Endothelial cell of umbilical vein (primary cell): ENCODE data around the gene UBTD2. TPM values are rescaled to one million over a fixed set of nuclear protein-coding genes. Genes with fewer than 3 reads are reported as not detected.

ENCODE experiments used
- BruUV-seq: library from RNA; stranded (reverse); fragments of 400-500 nt; replicated peaks from 2 replicates; lab custom pipeline; 2021; lab: Mats Ljungman, UMichigan
- CTCF ChIA-PET: fragments of 300-600, 350-600 bp; sonication (Branson Sonifier 250); formaldehyde crosslinking; loops from one replicate; lab custom pipeline; 2021; ENCODE audit warnings: antibody characterized with exemption, inconsistent platforms; lab: Charles Lee
- POLR2A ChIA-PET: fragments of 300-600, 350-600 bp; sonication (Branson Sonifier 250); formaldehyde crosslinking; loops from one replicate; lab custom pipeline; 2021; ENCODE audit warnings: antibody characterized with exemption, inconsistent platforms; lab: Charles Lee
- DNase-seq: peaks from one replicate; pipeline ENCODE4 v3.0.0-alpha.2; 2011; ENCODE audit warnings: low read depth, low spot score
- FAIRE-seq: peaks from 2 replicates; lab custom pipeline; 2011; peaks lifted over from hg19 to GRCh38; lab: Jason Lieb, UNC
- H2AFZ ChIP-seq: 2 replicates; pipeline ENCODE4 v1.6.0; 2012; ENCODE audit warnings: low read depth, low read length, control low read depth, inconsistent platforms
- H3K27ac ChIP-seq: 2 replicates; pipeline ENCODE4 v1.5.1; 2011; ENCODE audit warnings: low read depth, mild to moderate bottlenecking, control low read depth, low read length, moderate library complexity; ENCODE audit not compliant: insufficient read depth
- H3K27me3 ChIP-seq, 2 experiments: 2 replicates each; pipeline versions ENCODE4 v1.6.0 to v1.6.1; 2011; ENCODE audit warnings: low read length in 2 of 2, mixed read lengths in 1 of 2; ENCODE audit not compliant: control insufficient read depth in 2 of 2, insufficient read depth in 2 of 2
- H3K36me3 ChIP-seq, 2 experiments: 2 replicates in 1 of 2; 3 replicates in 1 of 2; pipeline ENCODE4 v1.5.1; 2011; ENCODE audit warnings: low read length in 2 of 2, mild to moderate bottlenecking in 1 of 2, moderate library complexity in 1 of 2; ENCODE audit not compliant: control insufficient read depth in 2 of 2, insufficient read depth in 2 of 2; ENCODE audit errors: extremely low read depth in 1 of 2
- H3K4me1 ChIP-seq: 3 replicates; pipeline ENCODE4 v1.5.1; 2011; ENCODE audit warnings: mild to moderate bottlenecking, low read length; ENCODE audit not compliant: control insufficient read depth, insufficient read depth; ENCODE audit errors: extremely low read depth
- H3K4me2 ChIP-seq: 2 replicates; pipeline ENCODE4 v1.6.1; 2011; ENCODE audit warnings: low read length, control low read depth, mixed read lengths; ENCODE audit not compliant: insufficient read depth
- H3K4me3 ChIP-seq, 3 experiments: fragments of 200-600 bp in 1 of 3; sonication (generic), shearing (Covaris generic) in 1 of 3; replicated peaks in 1 of 3; 2 replicates each; pipeline ENCODE4 v1.5.1; 2011 to 2016; ENCODE audit warnings: control low read depth in 3 of 3, low read length in 3 of 3, mild to moderate bottlenecking in 2 of 3, inconsistent platforms in 1 of 3, low read depth in 1 of 3, moderate library complexity in 1 of 3; ENCODE audit not compliant: insufficient read depth in 1 of 3
- H3K79me2 ChIP-seq: 2 replicates; pipeline ENCODE4 v1.6.0; 2012; ENCODE audit warnings: low read length, inconsistent platforms; ENCODE audit not compliant: control insufficient read depth, insufficient read depth
- H3K9ac ChIP-seq: replicated peaks from 2 replicates; pipeline ENCODE3; 2011; ENCODE audit warnings: low read length, control low read depth; ENCODE audit not compliant: insufficient read depth; ENCODE audit errors: extremely low read depth
- H3K9me1 ChIP-seq: replicated peaks from 3 replicates; pipeline ENCODE4 v1.6.0; 2011; ENCODE audit warnings: mild to moderate bottlenecking, low read length; ENCODE audit not compliant: control insufficient read depth, insufficient read depth; ENCODE audit errors: extremely low read depth
- H3K9me3 ChIP-seq: replicated peaks from 2 replicates; pipeline ENCODE4 v1.5.1; 2012; ENCODE audit warnings: low read length, inconsistent platforms; ENCODE audit not compliant: control insufficient read depth, insufficient read depth
- H4K20me1 ChIP-seq: replicated peaks from 2 replicates; pipeline ENCODE3; 2011; ENCODE audit warnings: mild to moderate bottlenecking, low read length; ENCODE audit not compliant: control insufficient read depth, insufficient read depth; ENCODE audit errors: extremely low read depth
- CTCF ChIP-seq, 2 donors: IDR thresholded peaks; 1 replicate in 1 of 2; 2 replicates in 1 of 2; pipeline ENCODE4 v1.5.1; 2011; ENCODE audit warnings: low read length in 2 of 2, mild to moderate bottlenecking in 2 of 2, moderate library complexity in 2 of 2, control low read depth in 1 of 2, inconsistent platforms in 1 of 2, low read depth in 1 of 2; ENCODE audit not compliant: insufficient read depth in 1 of 2; ENCODE audit errors: extremely low read depth in 1 of 2
- EZH2 ChIP-seq: IDR thresholded peaks from 2 replicates; pipeline ENCODE4 v1.6.1; 2012; ENCODE audit warnings: borderline replicate concordance, low read depth, mild to moderate bottlenecking, moderate library complexity, low read length, inconsistent platforms; ENCODE audit not compliant: severe bottlenecking
- FOS ChIP-seq: IDR thresholded peaks from 2 replicates; pipeline ENCODE4 v1.6.1; 2011; ENCODE audit warnings: mild to moderate bottlenecking, low read length, moderate library complexity, borderline replicate concordance; ENCODE audit not compliant: insufficient read depth
- GATA2 ChIP-seq: IDR thresholded peaks from 2 replicates; pipeline ENCODE4 v1.7.0; 2011; ENCODE audit warnings: low read depth, mild to moderate bottlenecking, moderate library complexity, mixed read lengths, low read length; ENCODE audit not compliant: insufficient read length, insufficient read depth
- JUN ChIP-seq: IDR thresholded peaks from 2 replicates; pipeline ENCODE4 v1.6.1; 2011; ENCODE audit warnings: borderline replicate concordance, low read depth; ENCODE audit not compliant: insufficient read length, insufficient read depth
- MYC ChIP-seq: IDR thresholded peaks from one replicate; pipeline ENCODE4 v1.6.1; 2011; ENCODE audit warnings: mild to moderate bottlenecking, low read depth, low read length
- POLR2A ChIP-seq: IDR thresholded peaks from 2 replicates; pipeline ENCODE4 v1.6.1; 2012; ENCODE audit warnings: low read depth, mild to moderate bottlenecking, control low read depth, low read length
- POLR2AphosphoS5 ChIP-seq: IDR thresholded peaks from 2 replicates; pipeline ENCODE4 v1.6.1; 2012; ENCODE audit warnings: low read depth, mild to moderate bottlenecking, control low read depth, low read length, moderate library complexity; ENCODE audit not compliant: insufficient read depth
- dilution Hi-C: fragments of 300-500 bp; cut with MboI; formaldehyde crosslinking; loops from one replicate; pipeline ENCODE4 v1.15.0; 2019; ENCODE audit warnings: low sequenced_read_pairs; ENCODE audit not compliant: extremely low pct_ligation_motif_present
- intact Hi-C: fragments of 100-400 bp; cut with micrococcal nuclease; formaldehyde crosslinking; loops from one replicate; pipeline ENCODE4 v1.10.0; 2022
- polyA plus RNA-seq, 4 experiments: library from polyadenylated mRNA; depleted of rRNA in 3 of 4; stranded (reverse) in 3 of 4; unstranded in 1 of 4; fragments of >200 nt; gene quantifications; 2 replicates each; pipeline versions ENCODE4 v1.2.1 to v1.2.3, GENCODE V29; 2011 to 2012; ENCODE audit warnings: missing spikeins in 1 of 4
- total RNA-seq: library from RNA; stranded (reverse); gene quantifications from 2 replicates; pipeline ENCODE4 v1.2.3, GENCODE V29; 2021
- TF ChIP-seq, protein P1 (sequence below): IDR thresholded peaks from 2 replicates; pipeline ENCODE4 v1.6.1; 2011; ENCODE audit not compliant: insufficient read depth, insufficient read length

UBTD2 gene
- total and polyA plus RNA-seq, 2 donors (not counting 3 experiments of a cell fraction or from before 2014, with no cell fraction given) = 10.1 to 22.6 TPM

DNA sequence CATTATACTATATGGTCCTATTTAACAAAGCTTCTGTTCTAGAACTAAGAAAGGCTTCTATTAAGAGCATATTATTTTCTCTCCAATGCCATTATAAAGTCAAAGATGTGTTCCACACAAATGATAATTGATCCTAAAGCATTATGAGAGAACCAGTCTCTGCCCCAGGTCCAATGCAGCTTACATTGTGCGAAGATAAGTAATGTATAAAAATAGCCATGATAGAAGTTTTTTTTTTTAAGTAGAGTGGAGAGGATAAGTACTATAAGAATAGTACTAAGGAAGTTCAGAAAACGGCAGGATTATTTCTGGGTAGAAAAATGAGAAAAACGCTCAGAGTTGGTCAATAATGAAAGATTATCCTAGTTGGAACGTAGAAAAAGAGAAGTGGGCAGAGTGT, 15.6 kb downstream of the UBTD2 start:
- no peaks in the 10 kb centered on the region for H3K27me3 ChIP-seq
- intact Hi-C loops = no loop called here
- no peaks in the 10 kb centered on the region for H3K36me3 ChIP-seq
- no peak overlapping the region for H3K4me3 ChIP-seq
- no peak overlapping the region for H3K9ac ChIP-seq
- H2AFZ ChIP-seq = no peak overlapping the region
- TF ChIP-seq GATA2 (no peak), CTCF (IDR thresholded peaks at IDR 0.05; ENCODE audit: extremely low read depth in 1 of 2, insufficient read depth in 1 of 2, low read depth in 1 of 2, low read length in 2 of 2) (no peak), JUN (no peak), EZH2 (no peak), POLR2AphosphoS5 (no peak)
- H3K4me1 ChIP-seq = no peaks in the 10 kb centered on the region
- H3K4me2 ChIP-seq = no peak overlapping the region
- dilution Hi-C loops = no loop called here
- ChIA-PET CTCF (interaction anchor here (1.0 kb wide), 1 partner anchor 15 kb away, joined by 3 read pairs; no protein-coding TSS in a partner anchor), POLR2A (no interaction called here)
- no peaks in the 10 kb centered on the region for H4K20me1 ChIP-seq
- no peak for FAIRE-seq
- no peak for DNase-seq
- H3K79me2 ChIP-seq = peaks cover 75% of the 10 kb centered on the region
- no peak overlapping the region for H3K27ac ChIP-seq
- no peaks in the 10 kb centered on the region for H3K9me1 ChIP-seq
- no TSS peak for BruUV-seq
- H3K9me3 ChIP-seq = no peaks in the 10 kb centered on the region

DNA sequence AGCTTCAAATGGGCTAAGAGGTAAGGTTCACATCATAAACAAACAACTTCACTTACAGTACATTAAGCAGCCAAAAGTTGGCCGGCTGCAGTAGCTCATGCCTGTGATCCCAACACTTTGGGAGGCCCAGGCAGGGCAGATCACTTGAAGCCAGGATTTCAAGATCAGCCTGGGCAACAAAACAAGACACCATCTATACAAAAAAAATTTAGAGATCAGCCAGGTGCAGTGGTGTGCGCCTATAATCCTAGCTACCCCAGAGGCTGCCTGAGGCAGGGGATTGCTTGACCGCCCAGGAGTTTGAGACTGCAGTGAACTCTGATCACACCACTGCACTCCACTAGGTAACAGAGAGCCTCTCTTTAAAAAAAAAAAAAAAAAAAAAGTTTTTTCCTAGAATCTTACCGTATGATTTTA, 16.9 kb downstream of the UBTD2 start:
- H3K9me1 ChIP-seq = no peaks in the 10 kb centered on the region
- peaks cover 74% of the 10 kb centered on the region for H3K79me2 ChIP-seq
- DNase-seq (no peak), FAIRE-seq (no peak)
- no peaks in the 10 kb centered on the region for H3K4me1 ChIP-seq
- H3K9ac ChIP-seq = no peak overlapping the region
- TF ChIP-seq JUN = no peak
- no peak for TF ChIP-seq MYC
- no peak for TF ChIP-seq EZH2
- no peak for TF ChIP-seq POLR2AphosphoS5
- TF ChIP-seq, protein P1, sequence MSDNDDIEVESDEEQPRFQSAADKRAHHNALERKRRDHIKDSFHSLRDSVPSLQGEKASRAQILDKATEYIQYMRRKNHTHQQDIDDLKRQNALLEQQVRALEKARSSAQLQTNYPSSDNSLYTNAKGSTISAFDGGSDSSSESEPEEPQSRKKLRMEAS = no peak
- no peak for TF ChIP-seq POLR2A
- TF ChIP-seq FOS = no peak
- TF ChIP-seq GATA2 = no peak
- TF ChIP-seq CTCF (IDR thresholded peaks at IDR 0.05; ENCODE audit: extremely low read depth in 1 of 2, insufficient read depth in 1 of 2, low read depth in 1 of 2, low read length in 2 of 2) = no peak
- no peaks in the 10 kb centered on the region for H3K9me3 ChIP-seq
- intact Hi-C loops = no loop called here
- no peak overlapping the region for H3K4me2 ChIP-seq
- no peaks in the 10 kb centered on the region for H3K27me3 ChIP-seq
- CTCF ChIA-PET = no interaction called here
- no peaks in the 10 kb centered on the region for H4K20me1 ChIP-seq
- H3K27ac ChIP-seq = no peak overlapping the region
- H3K4me3 ChIP-seq = no peak overlapping the region
- no peaks in the 10 kb centered on the region for H3K36me3 ChIP-seq
- POLR2A ChIA-PET = interaction anchor here (0.7 kb wide), 1 partner anchor 81 kb away, joined by 15 read pairs; no protein-coding TSS in a partner anchor
- no peak overlapping the region for H2AFZ ChIP-seq
- dilution Hi-C loops = no loop called here
- no TSS peak for BruUV-seq
